Natural killer cell treated with Interleukin-12 subunit alpha and Interleukin-12 subunit beta and Interleukin-15 and Interleukin-18, amount 100 ng/mL, for 72 hours (primary cell): ENCODE measurements around the gene KIF5B. TPM values are rescaled to one million over a fixed set of nuclear protein-coding genes. Genes with fewer than 3 reads are reported as not detected.
A peak's percentile ranks its signal among the peaks of the same experiment; 100 is the strongest.
"Not testable (repeated sequence)": the region's sequence is repeated elsewhere in the genome, so short reads cannot be mapped to it uniquely, and the experiment has no call there.

ENCODE experiments used
- ATAC-seq, 2 donors: fragments of 150-1000 bp; cut with Tn5 transposase in 1 of 2; sonication (Bioruptor Pico), chemical (Tn5 transposase) in 1 of 2; 2 replicates each; pipeline ENCODE4 v1.10.0; 2021
- DNase-seq: peaks from one replicate; pipeline ENCODE4 v3.0.0; 2022; ENCODE audit warnings: low spot score
- H3K27ac Mint-ChIP-seq, 2 donors: 1 replicate in 1 of 2; 2 replicates in 1 of 2; pipeline ENCODE4 v1.8.0; 2022; ENCODE audit warnings: mixed read lengths in 2 of 2, mild to moderate bottlenecking in 1 of 2, moderate library complexity in 1 of 2
- H3K27me3 Mint-ChIP-seq, 2 donors: 1 replicate in 1 of 2; 2 replicates in 1 of 2; pipeline ENCODE4 v1.8.0; 2022; ENCODE audit warnings: mixed read lengths in 2 of 2
- H3K36me3 Mint-ChIP-seq: one replicate; pipeline ENCODE4 v1.8.0; 2022; ENCODE audit warnings: mixed read lengths
- H3K4me1 Mint-ChIP-seq, 2 donors: 1 replicate in 1 of 2; 2 replicates in 1 of 2; pipeline ENCODE4 v1.8.0; 2022; ENCODE audit warnings: low read depth in 2 of 2, mixed read lengths in 2 of 2, mild to moderate bottlenecking in 1 of 2
- H3K4me3 Mint-ChIP-seq: one replicate; pipeline ENCODE4 v1.8.0; 2022; ENCODE audit warnings: mixed read lengths
- H3K9me3 Mint-ChIP-seq: 2 replicates; pipeline ENCODE4 v1.8.0; 2022; ENCODE audit warnings: mixed read lengths
- total RNA-seq, 2 donors: library from RNA; stranded (reverse); gene quantifications; one replicate each; pipeline ENCODE4 v1.2.3, GENCODE V29; 2022

The KIF5B gene
- 10 to 100 TPM; 81.4 to 90.8 TPM for total RNA-seq

GRCh38 chr10:32056136-32057035, at the start of gene KIF5B:
Gene KIF5B (minus strand): TSS chr10:32056425. CDS start chr10:32055973, 452 bp downstream.
- Mint-ChIP-seq H3K4me3 (peak within 1 kb of the TSS; percentile 97), H3K4me1 (peaks cover 22 to 54% of the 10 kb centered on the region in 2 donors), H3K36me3 (peaks cover 7% of the 10 kb centered on the region), H3K9me3 (no peaks in the 10 kb centered on the region), H3K27me3 (no peaks in the 10 kb centered on the region), H3K27ac (peak within 1 kb of the TSS; percentile 87 to 93)
- DNase-seq, result peak; percentile 93
- peak; percentile 94 for ATAC-seq

- Mint-ChIP-seq H3K36me3 (no peaks in the 10 kb centered on the region), H3K27me3 (peaks cover 7 to 8% of the 10 kb centered on the region in 2 donors), H3K9me3 (no peaks in the 10 kb centered on the region), H3K4me1 (no peaks in the 10 kb centered on the region), H3K4me3 (no peak overlapping the region), H3K27ac (no peak overlapping the region)
- ATAC-seq (no peak), DNase-seq (no peak)
Measured at GRCh38 chr10:32105782-32106382, 49.7 kb upstream of the KIF5B start.

GRCh38 chr10:32104622-32105509, 48.6 kb upstream of the KIF5B start:
- H3K27ac Mint-ChIP-seq, result no peak overlapping the region
- no peaks in the 10 kb centered on the region for H3K36me3 Mint-ChIP-seq
- no peaks in the 10 kb centered on the region for H3K4me1 Mint-ChIP-seq
- no peak for DNase-seq
- H3K9me3 Mint-ChIP-seq, result no peaks in the 10 kb centered on the region
- no peak for ATAC-seq
- H3K4me3 Mint-ChIP-seq, result no peak overlapping the region
- H3K27me3 Mint-ChIP-seq, result peaks cover 8% of the 10 kb centered on the region in 2 donors

GRCh38 chr10:32104181-32104580, 48.0 kb upstream of the KIF5B start:
- no peak overlapping the region for H3K4me3 Mint-ChIP-seq
- no peak for ATAC-seq
- no peaks in the 10 kb centered on the region for H3K36me3 Mint-ChIP-seq
- DNase-seq, result no peak
- H3K9me3 Mint-ChIP-seq, result no peaks in the 10 kb centered on the region
- H3K4me1 Mint-ChIP-seq, result no peaks in the 10 kb centered on the region
- no peak overlapping the region for H3K27ac Mint-ChIP-seq
- peaks cover 8 to 11% of the 10 kb centered on the region in 2 donors for H3K27me3 Mint-ChIP-seq

GRCh38 chr10:32103721-32104120, 47.5 kb upstream of the KIF5B start:
- ATAC-seq, result no peak

GRCh38 chr10:32098566-32099259, 42.5 kb upstream of the KIF5B start:
- not testable (repeated sequence) for H3K9me3 Mint-ChIP-seq, H3K27ac Mint-ChIP-seq, ATAC-seq, H3K36me3 Mint-ChIP-seq, H3K4me1 Mint-ChIP-seq, DNase-seq, H3K4me3 Mint-ChIP-seq
- H3K27me3 Mint-ChIP-seq, result peaks cover 12 to 22% of the 10 kb centered on the region in 2 donors

More at GRCh38 chr10:32103721-32104120, 47.5 kb upstream of the KIF5B start:
- Mint-ChIP-seq H3K4me1 (no peaks in the 10 kb centered on the region), H3K27ac (no peak overlapping the region), H3K9me3 (no peaks in the 10 kb centered on the region), H3K4me3 (no peak overlapping the region), H3K36me3 (no peaks in the 10 kb centered on the region), H3K27me3 (peaks cover 8 to 13% of the 10 kb centered on the region in 2 donors)
- no peak for DNase-seq

- H3K36me3 Mint-ChIP-seq, result no peaks in the 10 kb centered on the region
- no peaks in the 10 kb centered on the region for H3K4me1 Mint-ChIP-seq
- no peak overlapping the region for H3K27ac Mint-ChIP-seq
- no peak for DNase-seq
- no peaks in the 10 kb centered on the region for H3K9me3 Mint-ChIP-seq
- H3K4me3 Mint-ChIP-seq, result no peak overlapping the region
- ATAC-seq, result no peak
- H3K27me3 Mint-ChIP-seq, result peaks cover 18 to 33% of the 10 kb centered on the region in 2 donors
Measured at GRCh38 chr10:32095116-32095733, 39.0 kb upstream of the KIF5B start.

- H3K27me3 Mint-ChIP-seq, result peaks cover 18 to 43% of the 10 kb centered on the region in 2 donors
- no peaks in the 10 kb centered on the region for H3K4me1 Mint-ChIP-seq
- no peak for DNase-seq
- no peaks in the 10 kb centered on the region for H3K36me3 Mint-ChIP-seq
- ATAC-seq, result no peak
- H3K9me3 Mint-ChIP-seq, result no peaks in the 10 kb centered on the region
- no peak overlapping the region for H3K27ac Mint-ChIP-seq
- no peak overlapping the region for H3K4me3 Mint-ChIP-seq
Measured at GRCh38 chr10:32093650-32094049, 37.4 kb upstream of the KIF5B start.

- Mint-ChIP-seq H3K36me3 (no peaks in the 10 kb centered on the region), H3K27ac (no peak overlapping the region), H3K27me3 (peaks cover 15 to 38% of the 10 kb centered on the region in 2 donors), H3K4me1 (no peaks in the 10 kb centered on the region), H3K9me3 (no peaks in the 10 kb centered on the region), H3K4me3 (no peak overlapping the region)
- ATAC-seq (no peak), DNase-seq (no peak)
Measured at GRCh38 chr10:32091046-32091445, 34.8 kb upstream of the KIF5B start.

- no peaks in the 10 kb centered on the region for H3K36me3 Mint-ChIP-seq
- ATAC-seq, result no peak
- peaks cover 0 to 1% of the 10 kb centered on the region in 2 donors for H3K27me3 Mint-ChIP-seq
- DNase-seq, result no peak
- no peaks in the 10 kb centered on the region for H3K4me1 Mint-ChIP-seq
- no peaks in the 10 kb centered on the region for H3K9me3 Mint-ChIP-seq
- no peak overlapping the region for H3K27ac Mint-ChIP-seq
- H3K4me3 Mint-ChIP-seq, result no peak overlapping the region
Measured at GRCh38 chr10:32084185-32084851, 28.1 kb upstream of the KIF5B start.

- H3K36me3 Mint-ChIP-seq, result no peaks in the 10 kb centered on the region
- ATAC-seq (no peak), DNase-seq (no peak)
- H3K4me1 Mint-ChIP-seq, result no peaks in the 10 kb centered on the region
- no peaks in the 10 kb centered on the region for H3K9me3 Mint-ChIP-seq
- H3K27ac Mint-ChIP-seq, result no peak overlapping the region
- H3K4me3 Mint-ChIP-seq, result no peak overlapping the region
- H3K27me3 Mint-ChIP-seq, result peaks cover 0 to 8% of the 10 kb centered on the region in 2 donors
Measured at GRCh38 chr10:32077896-32078485, 21.8 kb upstream of the KIF5B start.

GRCh38 chr10:32073659-32074058, 17.4 kb upstream of the KIF5B start:
- no peak for ATAC-seq
- DNase-seq, result no peak
- peaks cover 3 to 8% of the 10 kb centered on the region in 2 donors for H3K27me3 Mint-ChIP-seq
- no peaks in the 10 kb centered on the region for H3K36me3 Mint-ChIP-seq
- no peak overlapping the region for H3K4me3 Mint-ChIP-seq
- H3K27ac Mint-ChIP-seq, result no peak overlapping the region
- H3K9me3 Mint-ChIP-seq, result no peaks in the 10 kb centered on the region
- H3K4me1 Mint-ChIP-seq, result no peaks in the 10 kb centered on the region
